Stomach (tissue), 9 donors: ENCODE measurements around the gene PVALEF. TPM values are rescaled to one million over a fixed set of nuclear protein-coding genes. Genes with fewer than 3 reads are reported as not detected.

Source experiments
- DNase-seq, 2 donors: peaks; one replicate each; pipeline versions ENCODE4 v3.0.0 to v3.0.0-alpha.2; 2013 to 2019
- H3K27ac ChIP-seq, 5 donors: fragments of 200-600 bp in 4 of 5; sonication (generic) in 4 of 5; one replicate each; pipeline ENCODE4 v1.5.1; 2013 to 2019; ENCODE audit warnings: mild to moderate bottlenecking in 1 of 5, moderate library complexity in 1 of 5
- H3K27me3 ChIP-seq, 3 donors: fragments of 200-600 bp; sonication (generic); one replicate each; pipeline ENCODE4 v1.5.1; 2017 to 2019; ENCODE audit warnings: mixed run types in 1 of 3
- H3K36me3 ChIP-seq, 4 donors: fragments of 200-600 bp; sonication (generic); 1 replicate in 3 of 4; 2 replicates in 1 of 4; pipeline ENCODE4 v1.5.1; 2016 to 2019
- H3K4me1 ChIP-seq, 4 donors: fragments of 200-600 bp; sonication (generic); one replicate each; pipeline ENCODE4 v1.5.1; 2016 to 2019
- H3K4me3 ChIP-seq, 4 donors: fragments of 200-600 bp; sonication (generic) in 3 of 4; one replicate each; pipeline ENCODE4 v1.5.1; 2016 to 2019; ENCODE audit warnings: mild to moderate bottlenecking in 1 of 4
- H3K9me3 ChIP-seq, 4 donors: fragments of 200-600 bp; sonication (generic); one replicate each; pipeline ENCODE4 v1.5.1; 2016 to 2019
- EP300 ChIP-seq: sonication (generic); formaldehyde crosslinking; IDR thresholded peaks from one replicate; pipeline ENCODE4 v1.6.1; 2017; ENCODE audit warnings: antibody characterized with exemption
- POLR2A ChIP-seq, 4 donors: fragments of 450-650 bp; IDR thresholded peaks; one replicate each; pipeline ENCODE4 v1.6.1; 2016; ENCODE audit warnings: antibody characterized with exemption in 4 of 4, control low read depth in 2 of 4, mild to moderate bottlenecking in 1 of 4, moderate library complexity in 1 of 4
- POLR2AphosphoS5 ChIP-seq, 3 donors: sonication (generic); formaldehyde crosslinking; IDR thresholded peaks; one replicate each; pipeline ENCODE4 v1.6.1; 2016; ENCODE audit warnings: antibody characterized with exemption in 3 of 3
- WGBS, 5 donors: extraction: QIAGEN DNeasy Blood & Tissue Kit in 3 of 5; methylation state at CpG; one replicate each; pipeline versions ENCODE4 v1.1.5 to v1.1.7; 2013 to 2018; 5-methylcytosine and 5-hydroxymethylcytosine counted together
- intact Hi-C: fragments of 100-400 bp; cut with DNase I; formaldehyde crosslinking; loops from one replicate; pipeline ENCODE4 v1.15.1; 2023; ENCODE audit warnings: low total_unique reads
- polyA plus RNA-seq, 3 donors: library from polyadenylated mRNA; stranded (reverse); fragments of 200-250 nt; gene quantifications; one replicate each; pipeline ENCODE4 v1.2.3, GENCODE V29; 2013
- total RNA-seq, 5 donors: library from RNA; depleted of rRNA; stranded (reverse); fragments of >200 nt; gene quantifications; one replicate each; pipeline versions ENCODE4 v1.1.0 to v1.2.3, GENCODE V29; 2014 to 2016
- TF ChIP-seq, protein P1 (sequence below), 7 experiments: fragments of 450-650 bp in 4 of 7; fragments of 200-600 bp in 3 of 7; sonication (generic) in 3 of 7; IDR thresholded peaks; one replicate each; pipeline ENCODE4 v1.5.1; 2016 to 2019; ENCODE audit warnings: antibody characterized with exemption in 7 of 7, control low read depth in 2 of 7, mild to moderate bottlenecking in 1 of 7
- donor health status: healthy with polysubstance abuse.
- donor health status: Bipolar disorder and iron deficiency.
- donor health status: healthy.

PVALEF gene
- total and polyA plus RNA-seq, 8 donors = not detected

DNA sequence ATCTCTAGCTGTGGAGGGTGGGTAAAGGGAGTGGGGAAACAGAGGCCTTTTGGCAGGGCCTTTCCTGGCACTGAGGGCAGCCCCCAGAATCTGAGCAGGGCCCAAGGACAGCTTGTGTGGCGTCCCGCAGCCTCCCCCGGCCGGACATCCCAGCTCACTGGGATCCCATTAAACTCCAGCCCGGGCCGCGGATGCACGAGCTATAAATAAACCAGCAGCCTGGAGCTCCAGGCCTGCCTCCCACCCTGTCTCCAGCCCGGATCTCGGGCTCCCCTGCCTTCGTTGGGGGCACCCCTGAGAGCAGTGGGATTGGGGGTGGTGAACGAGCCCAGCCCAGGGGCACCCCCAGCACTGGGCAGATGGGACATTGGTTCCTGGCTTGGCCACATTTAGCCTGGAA lies 14.6 kb downstream of the PVALEF start:
- 70 to 86% (median 75%) methylated on average over 11 to 12 of the region's 12 CpGs for WGBS, 5 donors
- H3K9me3 ChIP-seq = peaks cover 0 to 7% (median 0%) of the 10 kb centered on the region in 4 donors
- TF ChIP-seq, protein P1, sequence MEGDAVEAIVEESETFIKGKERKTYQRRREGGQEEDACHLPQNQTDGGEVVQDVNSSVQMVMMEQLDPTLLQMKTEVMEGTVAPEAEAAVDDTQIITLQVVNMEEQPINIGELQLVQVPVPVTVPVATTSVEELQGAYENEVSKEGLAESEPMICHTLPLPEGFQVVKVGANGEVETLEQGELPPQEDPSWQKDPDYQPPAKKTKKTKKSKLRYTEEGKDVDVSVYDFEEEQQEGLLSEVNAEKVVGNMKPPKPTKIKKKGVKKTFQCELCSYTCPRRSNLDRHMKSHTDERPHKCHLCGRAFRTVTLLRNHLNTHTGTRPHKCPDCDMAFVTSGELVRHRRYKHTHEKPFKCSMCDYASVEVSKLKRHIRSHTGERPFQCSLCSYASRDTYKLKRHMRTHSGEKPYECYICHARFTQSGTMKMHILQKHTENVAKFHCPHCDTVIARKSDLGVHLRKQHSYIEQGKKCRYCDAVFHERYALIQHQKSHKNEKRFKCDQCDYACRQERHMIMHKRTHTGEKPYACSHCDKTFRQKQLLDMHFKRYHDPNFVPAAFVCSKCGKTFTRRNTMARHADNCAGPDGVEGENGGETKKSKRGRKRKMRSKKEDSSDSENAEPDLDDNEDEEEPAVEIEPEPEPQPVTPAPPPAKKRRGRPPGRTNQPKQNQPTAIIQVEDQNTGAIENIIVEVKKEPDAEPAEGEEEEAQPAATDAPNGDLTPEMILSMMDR (IDR thresholded peaks at IDR 0.05) = no peak
- TF ChIP-seq POLR2A (IDR thresholded peaks at IDR 0.05) (no peak), POLR2AphosphoS5 (IDR thresholded peaks at IDR 0.05) (no peak), EP300 (no peak)
- H3K4me3 ChIP-seq = no peak overlapping the region
- peaks cover 0 to 52% (median 0%) of the 10 kb centered on the region in 3 donors for H3K27me3 ChIP-seq
- intact Hi-C loops = no loop called here
- H3K4me1 ChIP-seq = no peaks in the 10 kb centered on the region
- no peak overlapping the region for H3K27ac ChIP-seq
- no peak for DNase-seq
- H3K36me3 ChIP-seq = no peaks in the 10 kb centered on the region

DNA sequence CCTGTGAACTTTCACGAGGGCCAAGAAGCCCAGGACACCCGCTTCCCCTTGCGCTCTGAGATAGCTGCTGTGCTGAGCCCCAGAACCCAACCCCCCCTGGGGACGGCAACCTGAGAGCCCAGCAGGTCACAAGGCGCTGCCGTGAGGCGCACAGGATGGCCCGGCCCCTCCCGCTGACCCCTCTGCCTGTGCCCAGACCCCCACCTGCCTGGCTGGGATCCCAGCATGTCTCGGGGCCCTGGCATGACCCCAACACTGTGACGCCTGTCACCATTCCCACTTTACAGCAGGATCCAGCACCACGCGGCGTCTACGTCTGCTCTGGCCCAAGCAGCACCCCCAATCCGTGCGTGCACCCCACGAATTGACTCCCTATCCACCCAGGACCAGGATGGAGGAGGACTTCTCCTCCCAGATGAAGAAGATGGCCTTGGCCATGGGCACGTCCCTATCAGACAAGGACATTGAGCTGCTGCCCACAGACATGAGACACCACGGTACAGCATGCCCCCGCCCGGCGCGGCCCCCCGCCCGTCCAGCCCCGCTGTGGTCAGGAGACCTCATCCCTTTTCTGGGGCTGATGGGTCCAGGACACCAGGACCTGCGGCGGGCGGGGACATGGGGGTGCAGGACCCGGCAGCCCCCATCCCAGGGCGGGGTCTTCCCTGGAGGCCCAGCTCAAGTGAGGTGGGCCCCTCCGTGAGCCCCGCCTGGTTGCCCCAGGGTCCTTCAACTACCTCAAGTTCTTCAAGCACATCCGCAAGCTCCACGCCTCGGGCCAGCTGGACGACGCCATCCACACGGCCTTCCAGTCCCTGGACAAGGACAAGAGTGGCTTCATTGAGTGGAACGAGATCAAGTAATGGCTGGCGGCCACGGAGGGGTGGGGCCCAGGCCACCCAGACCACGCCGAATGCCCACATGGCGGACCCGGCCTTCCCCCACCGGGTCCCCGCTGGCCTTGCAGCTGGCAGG lies 15.8 kb downstream of the PVALEF start:
- Histone ChIP-seq H3K36me3 (no peaks in the 10 kb centered on the region), H3K27ac (no peak overlapping the region), H3K27me3 (peaks cover 0 to 52% (median 0%) of the 10 kb centered on the region in 3 donors), H3K4me3 (no peak overlapping the region), H3K9me3 (no peaks in the 10 kb centered on the region), H3K4me1 (no peaks in the 10 kb centered on the region)
- DNase-seq = no peak
- 89 to 94% (median 92%) methylated on average over 42 to 49 of the region's 49 CpGs for WGBS, 5 donors
- intact Hi-C loops = no loop called here
- TF ChIP-seq EP300 = no peak

DNA sequence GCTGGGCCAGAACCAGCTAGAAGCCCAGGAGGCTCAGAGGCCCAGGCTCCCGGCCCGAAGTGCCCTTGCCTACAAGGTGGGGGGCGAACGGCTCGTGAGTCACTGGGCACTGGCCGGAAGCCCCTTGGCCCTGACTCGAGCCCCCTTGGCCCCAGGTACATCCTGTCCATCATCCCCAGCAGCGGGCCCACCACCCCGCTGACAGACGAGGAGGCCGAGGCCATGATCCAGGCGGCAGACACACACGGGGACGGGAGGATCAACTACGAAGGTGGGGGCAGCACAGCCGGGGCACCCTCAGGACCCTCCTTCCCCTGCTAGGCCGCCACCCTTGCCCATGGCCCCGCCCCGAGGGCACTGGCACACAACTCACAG lies 16.5 kb downstream of the PVALEF start:
- Histone ChIP-seq H3K9me3 (no peaks in the 10 kb centered on the region), H3K27me3 (peaks cover 0 to 52% (median 0%) of the 10 kb centered on the region in 3 donors), H3K27ac (no peak overlapping the region), H3K36me3 (no peaks in the 10 kb centered on the region), H3K4me3 (no peak overlapping the region), H3K4me1 (no peaks in the 10 kb centered on the region)
- intact Hi-C loops = no loop called here
- WGBS, 5 donors = 85 to 97% (median 92%) methylated on average over 6 to 19 of the region's 19 CpGs
- no peak for TF ChIP-seq EP300
- TF ChIP-seq POLR2A (IDR thresholded peaks at IDR 0.05) = no peak
- TF ChIP-seq, protein P1 (IDR thresholded peaks at IDR 0.05) = no peak
- no peak for TF ChIP-seq POLR2AphosphoS5 (IDR thresholded peaks at IDR 0.05)
- no peak for DNase-seq

DNA sequence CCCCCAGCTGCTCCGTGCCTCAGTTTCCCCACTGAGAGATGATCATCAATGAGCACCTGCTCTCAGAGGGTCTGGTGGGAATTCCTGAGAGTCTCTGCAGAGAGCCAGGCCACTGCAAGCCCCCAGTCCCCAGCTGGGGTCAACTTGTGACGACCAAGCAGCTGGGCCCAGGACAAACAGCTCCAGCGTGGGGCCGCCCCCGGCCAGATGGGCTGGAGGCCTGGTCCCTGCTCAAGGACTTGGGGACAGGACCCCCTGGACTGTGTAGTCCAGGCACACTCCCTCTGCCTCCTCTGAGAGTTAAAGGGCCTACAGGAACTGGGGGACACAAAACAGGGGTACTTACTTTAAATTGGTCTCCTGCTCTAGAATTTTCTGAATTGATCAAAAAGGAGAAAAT lies 17.3 kb downstream of the PVALEF start:
- DNase-seq = no peak
- intact Hi-C loops = no loop called here
- Histone ChIP-seq H3K9me3 (no peaks in the 10 kb centered on the region), H3K27me3 (peaks cover 0 to 52% (median 0%) of the 10 kb centered on the region in 3 donors), H3K27ac (no peak overlapping the region), H3K4me1 (no peaks in the 10 kb centered on the region), H3K4me3 (no peak overlapping the region), H3K36me3 (no peaks in the 10 kb centered on the region)
- 40 to 90% (median 81%) methylated on average over 1 to 5 of the region's 5 CpGs for WGBS, 5 donors
- TF ChIP-seq EP300 = no peak
- no peak for TF ChIP-seq POLR2A (IDR thresholded peaks at IDR 0.05)
- TF ChIP-seq POLR2AphosphoS5 (IDR thresholded peaks at IDR 0.05) = no peak
- TF ChIP-seq, protein P1 (IDR thresholded peaks at IDR 0.05) = no peak

DNA sequence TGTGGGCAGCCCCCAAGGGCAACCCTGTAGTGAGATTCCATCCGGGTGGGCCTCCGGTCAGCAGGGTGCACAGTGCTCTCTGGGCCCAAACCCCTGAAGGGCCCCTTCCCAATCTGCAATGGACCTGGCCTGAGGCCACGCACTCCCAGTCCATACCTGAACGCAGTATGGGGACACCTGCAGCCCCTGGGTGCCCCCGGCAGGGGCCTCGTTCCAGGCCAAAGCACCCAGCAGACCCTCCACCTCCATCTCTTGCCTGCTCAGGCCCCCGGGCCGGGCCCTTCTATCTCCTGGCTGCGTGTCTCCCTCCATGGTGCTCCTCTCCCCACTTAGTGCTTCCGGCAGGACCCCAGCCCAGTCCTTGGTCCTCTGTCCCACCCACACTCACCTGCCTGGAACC lies 18.0 kb downstream of the PVALEF start:
- peaks cover 0 to under 1% (median under 1%) of the 10 kb centered on the region in 4 donors for H3K36me3 ChIP-seq
- no peaks in the 10 kb centered on the region for H3K4me1 ChIP-seq
- no peak overlapping the region for H3K4me3 ChIP-seq
- no peaks in the 10 kb centered on the region for H3K9me3 ChIP-seq
- TF ChIP-seq POLR2AphosphoS5 (IDR thresholded peaks at IDR 0.05) = no peak
- TF ChIP-seq POLR2A (IDR thresholded peaks at IDR 0.05) = no peak
- no peak for TF ChIP-seq EP300
- TF ChIP-seq, protein P1 (IDR thresholded peaks at IDR 0.05) = no peak
- intact Hi-C loops = no loop called here
- no peak for DNase-seq
- peaks cover 0 to 52% (median 0%) of the 10 kb centered on the region in 3 donors for H3K27me3 ChIP-seq
- WGBS, 5 donors = 80 to 92% (median 89%) methylated on average over 6 to 10 of the region's 10 CpGs
- no peak overlapping the region for H3K27ac ChIP-seq
